ENCODE data around the gene TNFAIP2. TPM values are rescaled to one million over a fixed set of nuclear protein-coding genes. Genes with fewer than 3 reads are reported as not detected.

The TNFAIP2 gene
- total RNA-seq, 1 donor from 2014 or later: 1.0 TPM

GRCh38 chr14:103088921-103089320, 34.3 kb upstream of the TNFAIP2 start:
- H3K4me1 Mint-ChIP-seq (ENCODE audit: low read depth): peaks cover 4% of the 10 kb centered on the region
- DNase-seq (ENCODE audit: low spot score): no peak
- no peak overlapping the region for H3K4me3 Mint-ChIP-seq (ENCODE audit: low read depth)
- intact Hi-C loops (cut with micrococcal nuclease): no loop called here
- no peak overlapping the region for H3K27ac Mint-ChIP-seq
- no peaks in the 10 kb centered on the region for H3K9me3 Mint-ChIP-seq
- peaks cover 5% of the 10 kb centered on the region for H3K27me3 Mint-ChIP-seq (ENCODE audit: low read depth)
- no peaks in the 10 kb centered on the region for H3K36me3 Mint-ChIP-seq (ENCODE audit: low read depth)

- H3K27ac Mint-ChIP-seq: no peak overlapping the region
Measured at GRCh38 chr14:103089386-103090335, 33.6 kb upstream of the TNFAIP2 start.

DNA sequence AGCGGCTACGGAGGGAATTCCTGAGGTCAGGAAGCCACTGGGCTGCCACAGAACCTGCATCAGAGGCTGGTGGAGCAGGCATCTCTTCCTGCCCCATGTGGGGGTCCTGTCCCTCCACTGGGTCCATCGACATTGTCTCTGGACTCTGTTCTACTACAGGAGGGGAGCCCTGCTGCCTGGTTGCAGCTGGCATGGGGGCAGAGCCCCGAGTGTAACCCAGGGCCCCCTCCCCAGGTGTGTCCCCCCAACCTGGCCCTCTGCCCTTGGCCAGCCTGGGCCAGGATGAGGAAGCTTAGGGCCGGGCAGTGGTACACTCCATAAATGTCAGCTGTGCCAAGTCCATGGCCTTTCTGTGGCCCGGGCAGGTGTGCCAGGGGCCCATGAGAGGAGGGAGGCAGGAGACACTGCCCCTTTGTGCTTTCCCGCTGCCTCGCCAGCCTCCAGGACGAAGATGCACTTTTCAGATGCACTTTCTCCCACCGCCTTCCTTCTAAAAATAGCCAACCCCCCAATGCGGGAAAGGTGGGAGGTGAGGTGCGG, 32.7 kb upstream of the TNFAIP2 start:
- intact Hi-C loops (cut with micrococcal nuclease): loop anchor here (1.0 kb wide), 1 partner anchor 12 kb away; no protein-coding TSS in a partner anchor
- Mint-ChIP-seq H3K36me3 (ENCODE audit: low read depth) (no peaks in the 10 kb centered on the region), H3K27me3 (ENCODE audit: low read depth) (peaks cover under 1% of the 10 kb centered on the region), H3K4me3 (ENCODE audit: low read depth) (peak overlapping the region; percentile 26), H3K27ac (no peak overlapping the region), H3K4me1 (ENCODE audit: low read depth) (peaks cover 4% of the 10 kb centered on the region), H3K9me3 (no peaks in the 10 kb centered on the region)
- DNase-seq (ENCODE audit: low spot score): no peak

More at GRCh38 chr14:103089386-103090335, 33.6 kb upstream of the TNFAIP2 start:
- no peak for DNase-seq (ENCODE audit: low spot score)
- peaks cover 4% of the 10 kb centered on the region for H3K4me1 Mint-ChIP-seq (ENCODE audit: low read depth)
- H3K36me3 Mint-ChIP-seq (ENCODE audit: low read depth): no peaks in the 10 kb centered on the region
- H3K9me3 Mint-ChIP-seq: no peaks in the 10 kb centered on the region
- intact Hi-C loops (cut with micrococcal nuclease): no loop called here
- peaks cover 3% of the 10 kb centered on the region for H3K27me3 Mint-ChIP-seq (ENCODE audit: low read depth)
- no peak overlapping the region for H3K4me3 Mint-ChIP-seq (ENCODE audit: low read depth)

DNA sequence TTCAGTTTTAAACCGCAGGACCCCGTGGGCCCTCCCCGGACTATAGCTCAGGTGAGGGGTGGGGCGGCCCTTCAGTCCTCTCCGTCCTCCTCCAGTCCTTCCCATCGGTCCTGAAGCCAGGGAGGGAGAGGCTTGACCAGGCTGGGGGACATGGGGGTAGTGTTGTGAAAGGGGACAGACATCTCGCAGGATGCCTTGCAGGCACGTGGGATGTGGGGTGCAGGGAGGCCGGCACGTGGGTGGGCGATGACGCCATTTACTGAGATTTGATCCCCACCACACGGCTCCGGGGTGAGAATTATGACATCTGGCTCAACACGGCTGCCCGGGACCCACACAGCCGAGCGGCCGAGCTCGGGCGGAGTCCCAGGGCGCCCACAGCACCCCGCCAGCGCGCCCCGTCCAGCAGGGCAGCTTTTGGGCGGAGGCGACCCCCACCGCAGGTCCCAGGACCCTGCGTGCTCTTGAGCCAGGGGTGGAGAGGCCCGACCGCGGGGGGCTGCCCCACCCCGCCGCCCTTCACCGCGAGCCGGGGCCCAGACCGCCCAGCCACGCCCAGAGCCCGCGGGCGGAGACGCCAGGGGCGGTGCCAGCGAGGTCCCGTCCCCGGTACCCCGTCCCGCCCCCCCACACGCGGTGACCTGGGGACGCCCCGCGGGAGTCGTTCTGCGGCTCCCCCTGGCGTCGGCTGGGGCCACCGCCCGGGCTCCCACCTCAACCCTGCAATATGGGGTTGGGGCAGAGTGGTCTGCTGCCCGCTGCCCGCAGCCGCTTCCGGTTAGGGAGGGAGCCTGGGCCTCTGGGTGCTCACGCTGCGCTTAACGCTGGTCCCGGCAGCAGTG, 32.0 kb upstream of the TNFAIP2 start:
- Mint-ChIP-seq H3K36me3 (ENCODE audit: low read depth) (no peaks in the 10 kb centered on the region), H3K4me3 (ENCODE audit: low read depth) (peak overlapping the region; percentile 30), H3K27me3 (ENCODE audit: low read depth) (no peaks in the 10 kb centered on the region), H3K4me1 (ENCODE audit: low read depth) (peaks cover 4% of the 10 kb centered on the region), H3K9me3 (no peaks in the 10 kb centered on the region), H3K27ac (no peak overlapping the region)
- peak; percentile 62 for DNase-seq (ENCODE audit: low spot score)
- intact Hi-C loops (cut with micrococcal nuclease): loop anchor here (1.0 kb wide), 1 partner anchor 13 kb away; no protein-coding TSS in a partner anchor

- DNase-seq (ENCODE audit: low spot score): no peak
- Mint-ChIP-seq H3K27ac (no peak overlapping the region), H3K27me3 (ENCODE audit: low read depth) (no peaks in the 10 kb centered on the region), H3K4me1 (ENCODE audit: low read depth) (peaks cover 4% of the 10 kb centered on the region), H3K36me3 (ENCODE audit: low read depth) (no peaks in the 10 kb centered on the region), H3K9me3 (no peaks in the 10 kb centered on the region), H3K4me3 (ENCODE audit: low read depth) (peak overlapping the region; percentile 30)
- intact Hi-C loops (cut with micrococcal nuclease): loop anchor here (1.0 kb wide), 1 partner anchor 14 kb away; no protein-coding TSS in a partner anchor
Measured at GRCh38 chr14:103091883-103092222, 31.4 kb upstream of the TNFAIP2 start.

DNA sequence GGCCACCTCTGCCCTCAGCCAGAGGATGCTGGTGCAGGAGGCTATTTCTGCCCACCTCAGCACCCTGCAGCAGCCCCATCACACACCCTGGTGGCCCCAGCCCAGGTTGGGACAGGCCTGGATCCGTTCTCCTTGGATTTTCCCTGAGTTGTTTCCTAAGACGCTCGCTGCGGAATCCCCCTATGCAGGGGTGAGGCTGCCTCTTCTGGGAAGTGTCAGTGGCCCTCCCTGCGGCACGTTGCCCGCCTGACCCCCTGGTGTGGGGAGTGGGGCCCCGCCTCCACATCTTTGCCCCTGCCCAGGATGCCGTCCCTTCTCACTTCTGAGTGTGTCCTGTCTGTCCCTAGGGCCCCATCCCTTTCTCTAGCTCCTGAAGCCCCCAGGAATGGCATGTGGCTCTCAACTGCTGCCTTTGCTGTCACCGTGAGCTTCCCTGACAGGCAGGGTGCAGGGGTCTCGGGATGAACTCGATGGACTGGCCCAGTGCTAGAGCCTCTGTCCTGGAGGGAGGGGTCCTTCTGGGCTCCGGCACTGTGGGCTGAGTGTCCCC, 29.3 kb upstream of the TNFAIP2 start:
- H3K27ac Mint-ChIP-seq: no peak overlapping the region
- no peak overlapping the region for H3K4me3 Mint-ChIP-seq (ENCODE audit: low read depth)
- intact Hi-C loops (cut with micrococcal nuclease): no loop called here

DNA sequence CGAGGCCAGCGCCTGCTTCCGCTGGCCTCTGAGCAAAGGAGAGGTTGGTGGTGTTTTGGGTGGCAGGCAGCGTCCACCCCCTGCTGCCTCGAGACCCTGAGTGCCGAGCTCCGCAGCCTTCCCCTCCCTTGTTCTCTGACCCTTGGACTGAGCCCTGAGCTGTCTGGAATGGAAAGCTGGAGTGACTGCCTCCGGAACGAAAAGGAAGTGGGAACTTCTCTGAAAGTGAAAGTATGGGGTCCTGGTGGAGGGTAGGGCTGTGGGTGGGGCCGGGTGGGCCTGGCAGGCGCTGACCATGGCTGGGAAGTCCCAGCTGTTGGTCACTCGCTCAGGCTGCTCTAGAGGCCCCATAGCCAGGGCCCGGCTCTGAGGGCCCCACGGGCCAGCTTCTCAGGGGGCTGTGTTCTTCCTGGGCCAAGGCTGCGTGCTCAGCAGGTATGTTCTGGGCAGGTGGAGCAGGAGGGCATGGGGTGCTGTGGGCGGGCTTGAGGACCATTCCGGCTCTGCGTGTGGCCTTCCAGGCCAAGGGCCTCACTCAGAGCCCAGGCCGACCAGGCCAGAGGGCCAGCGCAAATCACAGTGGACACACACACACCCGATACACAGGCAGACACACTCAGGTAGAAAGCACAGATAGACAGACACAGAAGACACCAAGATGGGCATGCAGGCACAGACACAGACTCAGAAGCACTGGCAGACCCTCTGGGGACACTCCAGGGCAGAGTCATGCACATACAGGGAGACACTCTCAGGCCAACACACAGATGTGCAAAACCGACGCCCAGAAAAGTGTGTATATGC, 28.7 kb upstream of the TNFAIP2 start, which contains the start of gene EXOC3L4:
EXOC3L4 (plus strand) TSS at position 320 of the 804 bp plus-strand sequence. CDS start 5,495 bp downstream, outside the sequence.
- H3K4me1 Mint-ChIP-seq (ENCODE audit: low read depth): peaks cover 4% of the 10 kb centered on the region
- no peaks in the 10 kb centered on the region for H3K36me3 Mint-ChIP-seq (ENCODE audit: low read depth)
- no peaks in the 10 kb centered on the region for H3K27me3 Mint-ChIP-seq (ENCODE audit: low read depth)
- no peaks in the 10 kb centered on the region for H3K9me3 Mint-ChIP-seq
- DNase-seq (ENCODE audit: low spot score): no peak
- intact Hi-C loops (cut with micrococcal nuclease): no loop called here
- no peak within 1 kb of the TSS for H3K4me3 Mint-ChIP-seq (ENCODE audit: low read depth)
- H3K27ac Mint-ChIP-seq: no peak within 1 kb of the TSS

More for the DNA sequence above, 29.3 kb upstream of the TNFAIP2 start:
- Mint-ChIP-seq H3K9me3 (no peaks in the 10 kb centered on the region), H3K4me1 (ENCODE audit: low read depth) (peaks cover 4% of the 10 kb centered on the region), H3K27me3 (ENCODE audit: low read depth) (no peaks in the 10 kb centered on the region), H3K36me3 (ENCODE audit: low read depth) (no peaks in the 10 kb centered on the region)
- no peak for DNase-seq (ENCODE audit: low spot score)

DNA sequence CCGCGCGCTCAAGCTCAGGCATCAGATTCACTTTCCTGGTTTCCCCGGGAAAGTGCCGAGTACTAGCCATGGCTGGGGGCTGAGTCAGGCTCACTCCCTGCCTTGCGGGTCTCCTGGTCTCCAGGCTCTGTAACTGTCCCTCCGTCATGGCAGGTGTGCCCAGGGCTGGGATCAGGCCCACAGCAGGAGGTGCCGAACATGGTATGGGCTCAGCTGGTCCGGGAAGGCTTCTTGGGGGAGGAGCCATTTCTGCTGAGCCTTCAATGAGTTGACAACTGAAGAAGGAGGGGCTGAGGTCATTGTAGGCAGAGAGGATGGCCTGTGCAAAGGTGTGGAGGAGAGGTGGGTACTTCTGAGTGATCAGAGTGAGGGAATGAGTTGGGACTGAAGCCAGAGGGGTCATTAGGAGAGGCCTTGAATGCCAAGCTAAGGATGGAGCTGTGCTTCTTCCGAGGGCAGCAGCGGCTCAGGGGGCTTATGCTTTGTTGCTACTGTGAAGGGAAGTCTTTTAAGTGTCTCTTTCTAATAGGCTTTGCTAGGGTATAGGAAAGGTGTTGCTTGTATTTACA, 28.0 kb upstream of the TNFAIP2 start:
- Mint-ChIP-seq H3K36me3 (ENCODE audit: low read depth) (no peaks in the 10 kb centered on the region), H3K9me3 (no peaks in the 10 kb centered on the region), H3K4me1 (ENCODE audit: low read depth) (peaks cover 4% of the 10 kb centered on the region), H3K4me3 (ENCODE audit: low read depth) (no peak overlapping the region), H3K27ac (no peak overlapping the region), H3K27me3 (ENCODE audit: low read depth) (no peaks in the 10 kb centered on the region)
- intact Hi-C loops (cut with micrococcal nuclease): no loop called here
- DNase-seq (ENCODE audit: low spot score): no peak

GRCh38 chr14:103096387-103096786, 26.9 kb upstream of the TNFAIP2 start:
- intact Hi-C loops (cut with micrococcal nuclease): no loop called here
- no peaks in the 10 kb centered on the region for H3K9me3 Mint-ChIP-seq
- H3K4me3 Mint-ChIP-seq (ENCODE audit: low read depth): no peak overlapping the region
- H3K36me3 Mint-ChIP-seq (ENCODE audit: low read depth): no peaks in the 10 kb centered on the region
- no peaks in the 10 kb centered on the region for H3K4me1 Mint-ChIP-seq (ENCODE audit: low read depth)
- DNase-seq (ENCODE audit: low spot score): no peak
- no peak overlapping the region for H3K27ac Mint-ChIP-seq
- H3K27me3 Mint-ChIP-seq (ENCODE audit: low read depth): peaks cover 3% of the 10 kb centered on the region

DNA sequence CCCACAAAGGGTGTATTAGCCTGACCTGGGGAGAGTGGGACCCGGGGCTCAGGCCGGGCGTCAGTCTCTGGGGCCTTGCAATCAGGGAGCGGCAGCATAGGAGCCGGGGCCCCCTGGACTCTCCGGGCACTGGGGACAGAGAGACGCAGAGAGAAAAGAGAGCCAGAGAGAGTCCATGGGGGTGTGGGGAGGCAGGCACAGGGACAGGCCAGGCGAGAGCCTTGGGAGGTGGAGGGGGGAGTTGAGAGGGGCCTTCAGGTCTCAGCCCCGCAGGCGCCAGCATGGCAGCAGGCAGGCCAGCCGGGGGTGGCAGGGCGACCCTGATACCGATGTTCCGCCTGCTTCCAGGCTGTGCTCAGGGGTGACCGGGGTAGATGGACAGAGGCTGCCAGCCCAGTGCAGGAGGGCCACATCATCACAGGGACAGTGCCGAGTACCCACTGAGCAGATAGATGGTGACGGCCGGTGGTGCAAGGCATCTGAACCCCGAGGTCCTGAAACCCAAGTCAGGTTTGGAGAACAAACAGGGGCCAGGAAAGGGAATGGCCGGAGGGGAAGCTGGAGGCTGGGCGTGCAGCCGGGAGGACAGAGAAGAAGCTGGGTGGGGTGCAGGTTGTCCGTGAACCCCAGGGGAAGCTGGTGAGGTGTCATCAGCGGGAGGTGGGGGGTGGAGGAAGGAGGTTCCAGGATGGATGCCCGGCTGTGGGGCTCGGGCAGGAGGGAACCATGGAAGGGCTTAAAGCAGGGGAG, 25.8 kb upstream of the TNFAIP2 start:
- no peak for DNase-seq (ENCODE audit: low spot score)
- Mint-ChIP-seq H3K4me3 (ENCODE audit: low read depth) (no peak overlapping the region), H3K9me3 (no peaks in the 10 kb centered on the region), H3K27me3 (ENCODE audit: low read depth) (peaks cover 8% of the 10 kb centered on the region), H3K27ac (no peak overlapping the region), H3K4me1 (ENCODE audit: low read depth) (no peaks in the 10 kb centered on the region), H3K36me3 (ENCODE audit: low read depth) (no peaks in the 10 kb centered on the region)
- intact Hi-C loops (cut with micrococcal nuclease): no loop called here
